ENCODE measurements around the gene CROCC2. TPM values are rescaled to one million over a fixed set of nuclear protein-coding genes. Genes with fewer than 3 reads are reported as not detected.
A peak's percentile ranks its signal among the peaks of the same experiment; 100 is the strongest.

Gene CROCC2
- total RNA-seq, 1 donor from 2014 or later: 0.12 TPM

- peak; percentile 8 for ATAC-seq
These were observed 14.4 kb upstream of the CROCC2 start for GRCh38 chr2:240891492-240892340.

- no peak for ATAC-seq
These were observed 13.8 kb upstream of the CROCC2 start for GRCh38 chr2:240892356-240892755.

- ATAC-seq: no peak
These were observed 13.2 kb upstream of the CROCC2 start for GRCh38 chr2:240892925-240893324.

- peak; percentile 62 for ATAC-seq
These were observed 12.7 kb upstream of the CROCC2 start for GRCh38 chr2:240893363-240893844.

- peak; percentile 14 for ATAC-seq
These were observed 12.1 kb upstream of the CROCC2 start for GRCh38 chr2:240894006-240894405.

- no peak for ATAC-seq
These were observed 11.1 kb upstream of the CROCC2 start for GRCh38 chr2:240894836-240895558.

- peak; percentile 34 for ATAC-seq
These were observed 10.3 kb upstream of the CROCC2 start, which contains the start of gene MAB21L4 for GRCh38 chr2:240895656-240896388. MAB21L4 (minus strand) TSS chr2:240896156; CDS start chr2:240895997, 159 bp downstream.

- ATAC-seq: no peak
These were observed 9.7 kb upstream of the CROCC2 start for GRCh38 chr2:240896394-240896793.

- ATAC-seq: peak; percentile 44
These were observed 9.1 kb upstream of the CROCC2 start for GRCh38 chr2:240896871-240897692.

GRCh38 chr2:240898108-240898730 is 7.9 kb upstream of the CROCC2 start:
- ATAC-seq: peak; percentile 60

- ATAC-seq: no peak
These were observed 7.2 kb upstream of the CROCC2 start for GRCh38 chr2:240898731-240899467.

- ATAC-seq: no peak
These were observed 6.7 kb upstream of the CROCC2 start for GRCh38 chr2:240899468-240899865.

- no peak for ATAC-seq
These were observed 5.8 kb upstream of the CROCC2 start for GRCh38 chr2:240900141-240900860.

- ATAC-seq: no peak
These were observed 4.0 kb upstream of the CROCC2 start for GRCh38 chr2:240901986-240902614.

- ATAC-seq: no peak
These were observed 3.5 kb upstream of the CROCC2 start for GRCh38 chr2:240902615-240903041.

- ATAC-seq: no peak
These were observed 2.7 kb upstream of the CROCC2 start for GRCh38 chr2:240903191-240904060.

GRCh38 chr2:240904216-240905175 is 1.6 kb upstream of the CROCC2 start:
- peak; percentile 1 for ATAC-seq
